NOMO-1 treated with DMSO at 0.1 percent for 48 hours (cell line): Measurements from ENCODE around the gene ANXA4.
"Not testable (repeated sequence)": the region's sequence is repeated elsewhere in the genome, so short reads cannot be mapped to it uniquely, and the experiment has no call there.

Experiments
- DNase-seq: peaks from one replicate; lab custom pipeline; 2025; ENCODE audit not compliant: unreplicated experiment; lab: John Stamatoyannopoulos, UW

The ANXA4 gene

DNA sequence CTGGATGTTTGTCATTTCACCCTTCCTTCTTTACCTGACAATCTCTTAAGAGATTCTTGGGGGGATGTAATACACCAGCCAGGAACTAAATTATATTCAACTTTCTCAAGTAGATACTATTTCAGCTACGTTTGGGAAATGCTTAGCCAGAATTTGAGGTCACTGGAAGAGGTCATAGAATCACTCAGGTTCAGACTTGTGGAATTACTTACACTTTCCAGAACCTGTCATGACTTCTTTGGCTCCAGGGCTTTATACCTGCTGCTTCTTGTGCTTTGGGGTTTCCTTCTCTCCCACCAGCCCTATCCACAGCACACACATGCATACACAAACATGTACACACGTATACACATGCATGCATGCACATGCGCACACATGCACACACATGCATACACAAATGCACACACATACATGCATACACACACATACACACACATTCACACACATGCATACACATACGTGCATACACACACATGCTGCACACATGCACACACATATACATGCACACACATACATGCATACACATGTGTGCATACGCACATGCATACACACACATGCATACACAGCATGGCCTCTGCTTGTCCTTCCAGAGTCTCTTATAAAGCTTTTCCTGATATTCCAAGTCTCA, 23.5 kb upstream of the ANXA4 start:
- DNase-seq: no peak

DNA sequence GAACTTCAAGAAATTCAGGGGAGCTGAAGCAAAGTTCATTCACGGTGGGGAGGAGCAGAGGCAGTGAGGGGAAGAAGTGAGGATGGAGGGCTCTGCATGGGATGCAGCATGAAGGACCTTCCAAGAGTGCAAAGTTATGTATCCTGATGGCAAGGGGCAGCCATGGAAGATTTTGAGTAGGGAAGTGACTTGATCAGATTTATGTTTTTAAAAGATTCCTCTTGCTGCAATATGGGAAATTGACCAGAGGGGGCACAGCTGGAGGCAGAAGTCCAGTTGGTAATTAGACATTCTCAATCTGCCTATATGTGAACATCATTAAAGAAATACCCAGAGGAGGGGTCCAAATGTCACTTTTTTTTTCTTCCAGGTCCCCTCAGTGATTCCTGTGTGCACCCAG, 21.5 kb upstream of the ANXA4 start:
- DNase-seq: no peak

- no peak for DNase-seq
Measured at GRCh38 chr2:69721022-69721421, 20.9 kb upstream of the ANXA4 start.

- DNase-seq: no peak
Measured at GRCh38 chr2:69723791-69724190, 18.1 kb upstream of the ANXA4 start.

DNA sequence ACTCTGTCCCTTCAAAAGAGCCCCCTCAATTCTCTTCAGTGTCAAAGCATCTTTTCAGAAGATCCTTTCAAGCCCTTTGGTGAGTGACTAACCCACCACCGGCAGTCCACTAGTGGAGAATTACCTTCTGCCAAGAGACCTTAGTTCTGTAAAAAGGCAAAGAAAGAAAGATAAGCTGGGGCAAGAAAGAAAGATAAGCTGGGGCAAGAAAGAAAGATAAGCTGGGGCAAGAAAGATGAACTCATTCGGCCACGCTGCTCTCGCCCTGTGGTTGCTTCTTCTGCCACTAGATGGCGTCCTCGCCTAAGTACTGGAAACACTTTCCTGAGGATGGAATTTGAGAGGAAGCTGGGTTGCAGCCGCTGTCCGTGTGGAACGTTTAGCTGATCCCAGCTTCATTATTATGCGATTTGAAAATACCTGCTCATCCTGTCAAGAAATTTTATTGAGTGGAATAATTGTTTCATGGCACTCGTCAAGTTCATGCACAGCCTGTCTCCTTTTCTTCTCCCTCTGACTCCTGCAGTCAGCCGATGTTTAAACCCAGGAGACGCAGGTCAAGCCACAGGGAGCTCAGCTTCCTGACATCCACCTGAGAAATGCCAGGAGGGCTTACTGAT, 17.3 kb upstream of the ANXA4 start:
- peak; percentile 75 for DNase-seq

DNA sequence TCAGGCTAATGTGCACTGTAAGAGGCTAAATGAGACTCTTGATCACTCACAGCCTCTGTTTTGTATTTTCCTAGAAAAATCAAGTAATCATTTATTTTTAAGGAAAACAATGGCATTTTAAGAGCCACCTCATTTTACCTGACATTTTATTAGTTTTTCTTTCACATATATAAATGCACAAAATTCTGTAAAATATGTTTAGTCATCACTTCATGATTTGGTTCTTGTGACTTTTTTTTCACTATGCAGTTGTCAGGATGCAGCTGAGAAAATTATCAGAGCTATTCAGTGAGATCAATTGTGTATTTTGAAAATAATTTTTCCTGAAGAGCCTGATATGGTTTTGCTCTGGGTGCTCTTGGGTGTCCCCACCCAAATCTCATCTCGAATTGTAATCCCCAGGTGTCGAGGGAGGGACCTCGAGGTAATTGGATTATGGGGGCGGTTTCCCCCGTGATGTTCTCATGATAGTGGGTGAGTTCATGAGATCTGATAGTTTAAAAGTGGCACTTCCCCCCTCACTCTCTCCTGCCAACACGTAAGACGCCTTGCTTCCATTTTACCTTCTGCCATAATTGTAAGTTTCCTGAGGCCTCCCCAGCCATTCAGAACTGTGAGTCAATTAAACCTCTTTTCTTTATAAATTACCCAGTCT, 16.1 kb upstream of the ANXA4 start:
- DNase-seq: no peak

GRCh38 chr2:69729266-69729665, 12.7 kb upstream of the ANXA4 start:
- DNase-seq: no peak

DNA sequence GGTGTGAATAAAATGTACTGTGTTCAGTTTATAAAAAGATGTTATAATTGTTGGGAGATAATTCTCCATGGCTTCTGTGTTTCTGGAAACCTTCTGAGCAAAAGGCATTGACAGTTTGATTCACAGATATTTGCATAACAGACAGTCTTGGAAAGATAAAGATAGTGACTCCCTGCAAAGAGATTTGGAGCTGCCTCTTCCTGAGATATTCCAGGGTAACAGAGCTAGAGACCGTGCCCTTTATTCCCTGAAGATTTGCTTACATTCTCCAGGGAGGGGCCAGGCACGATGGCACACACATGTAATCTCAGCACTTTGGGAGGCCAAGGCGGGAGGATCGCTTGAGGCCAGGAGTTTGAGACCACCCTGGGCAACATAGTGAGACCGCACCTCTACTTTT, 12.2 kb upstream of the ANXA4 start:
- no peak for DNase-seq

DNA sequence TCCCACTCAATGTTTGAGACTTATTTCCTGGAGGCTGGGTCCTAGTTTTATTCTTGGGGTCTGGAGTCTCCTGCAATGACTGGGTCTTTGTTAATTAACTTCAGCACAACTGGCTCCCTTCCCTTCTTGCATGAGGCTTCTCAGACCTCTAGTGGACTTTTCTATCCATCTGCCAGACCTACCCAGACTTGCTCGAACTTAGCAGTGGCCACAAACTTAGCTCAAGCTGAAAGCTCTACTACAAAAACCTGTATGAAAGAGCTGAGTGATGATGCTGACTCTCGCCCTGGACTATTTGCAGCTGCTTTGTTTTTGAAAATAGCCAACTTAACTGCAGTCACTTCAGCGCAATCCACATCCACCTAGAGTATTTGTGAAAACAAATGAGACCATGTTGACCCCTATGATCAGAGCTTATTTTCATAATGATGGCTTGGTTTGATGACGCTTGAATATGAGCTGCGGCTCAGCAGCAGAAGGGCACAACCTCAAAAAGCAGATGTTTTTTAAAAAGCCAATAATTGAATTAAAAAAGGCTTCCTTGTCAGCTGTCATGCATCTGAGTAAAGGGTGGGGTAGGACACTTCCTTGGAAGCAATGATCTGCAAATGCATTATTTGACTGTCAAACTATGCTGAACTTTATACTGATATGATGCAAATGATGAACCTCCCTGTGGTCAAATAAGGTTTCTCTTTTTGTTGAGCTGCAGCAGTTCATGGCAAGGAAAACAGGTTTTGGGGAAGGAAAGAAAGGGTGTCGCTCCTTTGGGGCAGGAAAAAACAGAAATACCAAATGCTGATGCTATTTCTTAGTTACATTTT, 10.6 kb upstream of the ANXA4 start:
- DNase-seq: no peak

- DNase-seq: no peak
Measured at GRCh38 chr2:69733342-69734034, 8.4 kb upstream of the ANXA4 start.

DNA sequence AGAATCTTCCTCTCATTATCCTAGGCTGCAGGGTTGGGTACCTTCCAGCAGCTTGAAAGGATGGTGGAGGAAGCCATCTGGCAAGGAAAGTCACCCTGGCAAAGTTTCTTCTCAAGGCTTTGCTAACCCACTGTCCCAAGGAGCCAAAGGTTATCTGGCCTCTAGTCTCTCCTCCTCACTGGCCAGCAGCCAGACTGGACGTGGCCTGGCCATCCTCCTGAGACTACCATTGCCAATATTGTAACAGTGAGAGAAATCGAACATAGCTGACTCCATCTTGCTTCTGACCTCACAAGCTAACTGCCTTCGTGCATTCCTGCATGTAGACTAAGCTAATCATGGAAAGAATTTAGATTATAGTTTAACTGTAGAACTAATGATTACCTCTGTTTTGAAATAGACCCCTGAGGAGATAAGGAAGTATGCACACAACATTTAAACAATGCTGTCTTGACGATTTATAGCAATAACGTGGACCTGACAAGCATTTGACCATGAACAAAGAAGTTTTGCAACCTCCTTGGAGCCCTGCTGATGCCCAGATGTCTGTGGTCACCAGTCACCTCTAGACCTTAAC, 7.8 kb upstream of the ANXA4 start:
- peak; percentile 43 for DNase-seq

DNA sequence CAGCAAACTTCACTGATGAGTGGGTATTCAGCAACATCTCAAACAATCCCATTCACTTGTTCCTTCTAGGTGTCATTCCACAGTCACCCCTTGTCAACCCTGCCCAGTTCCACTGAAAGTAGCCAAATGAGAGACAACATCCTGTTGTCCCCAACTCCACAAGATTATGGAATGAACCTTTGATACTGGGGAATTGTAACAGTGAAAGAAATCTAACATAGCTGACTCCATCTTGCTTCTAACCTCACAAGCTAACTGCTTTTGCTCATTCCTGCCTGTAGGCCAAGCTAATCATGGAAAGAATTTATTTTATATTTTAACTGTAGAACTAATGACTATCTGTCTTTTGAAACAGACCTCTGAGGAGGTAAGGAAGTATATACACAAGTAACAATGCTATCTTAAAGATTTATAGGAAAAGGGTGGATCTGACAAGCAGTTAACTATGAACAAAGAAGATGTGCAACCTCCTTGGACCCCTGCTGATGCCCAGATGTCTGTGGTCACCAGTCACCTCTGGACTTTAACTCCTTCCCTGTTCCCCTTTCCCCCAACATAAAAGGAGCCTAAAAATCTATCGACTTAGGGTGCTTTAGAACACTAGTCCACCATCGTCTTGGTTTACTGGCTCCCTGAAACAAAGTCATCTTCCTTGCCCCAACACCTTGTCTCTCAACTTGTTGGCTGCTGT, 6.9 kb upstream of the ANXA4 start:
- DNase-seq: no peak

GRCh38 chr2:69735686-69736085, 6.2 kb upstream of the ANXA4 start:
- no peak for DNase-seq

GRCh38 chr2:69738149-69738548, 3.8 kb upstream of the ANXA4 start:
- DNase-seq: not testable (repeated sequence)

DNA sequence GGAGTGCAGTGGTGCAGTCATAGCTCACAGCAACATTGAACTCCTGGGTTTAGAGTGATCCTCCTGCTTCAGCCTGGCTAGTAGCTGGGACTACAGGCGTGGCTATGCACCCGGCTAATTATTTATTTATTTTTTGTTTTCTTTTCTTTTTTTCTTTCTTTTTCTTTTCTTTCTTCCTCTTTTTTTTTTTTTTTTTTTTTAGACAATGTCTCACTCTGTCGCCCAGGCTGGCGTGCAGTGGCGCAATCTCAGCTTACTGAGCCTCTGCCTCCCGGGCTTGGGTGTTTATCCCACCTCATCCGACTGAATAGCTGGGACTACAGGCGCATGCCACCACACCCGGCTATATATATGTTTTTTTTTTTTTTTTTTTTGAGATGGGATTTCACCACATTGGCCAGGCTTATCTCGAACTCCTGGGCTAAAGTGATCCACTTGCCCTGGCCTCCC, 1.4 kb upstream of the ANXA4 start:
- peak; percentile 45 for DNase-seq

DNA sequence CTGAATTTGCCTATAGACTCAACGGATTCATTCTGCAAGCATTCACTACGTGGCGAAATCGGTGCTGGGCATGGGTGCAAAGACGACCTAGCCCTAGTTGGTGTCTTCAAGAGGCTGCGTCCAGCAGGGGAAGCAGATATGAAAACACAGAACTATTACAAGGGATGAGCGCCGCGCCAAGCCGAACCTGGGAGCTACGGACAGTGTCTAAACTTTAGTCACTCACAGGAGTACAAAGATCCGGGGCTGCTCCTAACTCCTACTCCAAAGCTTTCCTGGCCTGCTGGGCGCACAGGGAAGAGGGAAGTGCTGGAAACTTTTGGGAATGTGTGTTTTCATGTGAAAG, 732 bp upstream of the ANXA4 start:
- peak; percentile 75 for DNase-seq

DNA sequence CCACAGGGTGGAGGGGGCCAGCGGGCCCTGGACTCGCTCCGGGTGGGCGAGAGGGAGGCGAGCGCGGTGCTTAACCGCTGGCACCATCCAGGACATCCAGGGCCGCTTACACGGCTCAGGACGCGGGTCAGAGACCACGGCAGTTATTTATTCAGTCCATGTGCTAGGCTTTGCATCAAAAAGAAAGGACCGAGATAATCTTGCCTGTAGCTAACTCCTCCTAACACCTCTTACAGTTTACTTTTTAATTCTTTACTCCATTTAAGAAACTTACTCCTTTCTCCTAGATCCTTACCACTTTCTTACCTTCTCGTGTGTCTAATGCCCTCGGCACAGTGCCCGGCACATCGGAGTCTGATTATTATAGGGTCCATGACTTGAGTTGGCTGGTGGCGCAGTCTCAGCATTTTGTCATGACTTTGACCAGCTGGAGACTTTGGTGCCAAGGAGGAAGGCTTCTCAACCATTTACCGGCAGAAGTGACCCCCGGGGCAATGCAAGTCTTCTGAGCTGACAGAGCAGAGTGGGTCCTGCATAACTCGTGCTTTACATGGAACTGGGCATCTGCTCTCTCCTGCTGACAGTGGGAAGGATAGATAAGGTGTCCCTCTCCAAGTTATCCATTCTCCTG, 503 bp downstream of the ANXA4 start:
- no peak for DNase-seq

GRCh38 chr2:69743847-69744264, 1.9 kb downstream of the ANXA4 start:
- DNase-seq: no peak

DNA sequence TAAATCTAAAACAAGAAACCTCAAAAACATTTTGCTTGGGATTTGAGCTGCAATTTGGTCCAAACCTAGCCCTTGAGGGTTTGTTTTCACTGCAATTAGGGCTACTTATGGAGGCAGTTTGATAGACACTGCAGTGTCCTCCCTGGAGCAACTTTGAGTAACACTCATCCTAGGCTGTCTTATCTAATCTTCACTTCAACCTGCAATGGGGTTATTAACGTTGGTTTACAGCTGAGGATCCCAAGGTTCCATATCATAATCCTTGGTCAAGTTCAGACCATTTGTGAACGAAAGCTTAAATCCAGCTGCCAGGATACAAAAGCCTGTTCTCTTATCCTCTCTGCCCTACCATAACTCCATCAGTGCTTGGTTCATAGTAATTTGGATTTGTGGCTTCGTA, 2.5 kb downstream of the ANXA4 start:
- no peak for DNase-seq

GRCh38 chr2:69745035-69745434, 3.1 kb downstream of the ANXA4 start:
- DNase-seq: no peak
